Tibial nerve (tissue), 4 donors: ENCODE results near the gene EXOC3L2. TPM values are rescaled to one million over a fixed set of nuclear protein-coding genes. Genes with fewer than 3 reads are reported as not detected.

Experiments
- DNase-seq, 2 donors: peaks; one replicate each; pipeline ENCODE4 v3.0.0-alpha.2; 2019; ENCODE audit warnings: low spot score in 2 of 2
- H3K27ac ChIP-seq, 4 donors: fragments of 200-600 bp; sonication (generic) in 3 of 4; one replicate each; pipeline ENCODE4 v1.5.1; 2017 to 2019; ENCODE audit warnings: mild to moderate bottlenecking in 1 of 4
- H3K27me3 ChIP-seq, 2 donors: fragments of 200-600 bp; sonication (generic) in 1 of 2; one replicate each; pipeline versions ENCODE4 v1.5.1 to v1.6.0; 2017 to 2019
- H3K36me3 ChIP-seq, 3 donors: fragments of 200-600 bp; sonication (generic); one replicate each; pipeline ENCODE4 v1.5.1; 2018 to 2019
- H3K4me1 ChIP-seq, 4 donors: fragments of 200-600 bp; sonication (generic) in 3 of 4; one replicate each; pipeline ENCODE4 v1.5.1; 2017 to 2019
- H3K4me3 ChIP-seq, 4 donors: fragments of 200-600 bp; sonication (generic) in 3 of 4; one replicate each; pipeline ENCODE4 v1.5.1; 2017 to 2019; ENCODE audit warnings: mild to moderate bottlenecking in 1 of 4, moderate library complexity in 1 of 4
- H3K9me3 ChIP-seq, 4 donors: fragments of 200-600 bp; sonication (generic) in 3 of 4; one replicate each; pipeline ENCODE4 v1.5.1; 2017 to 2019
- EP300 ChIP-seq, 2 donors: sonication (generic); formaldehyde crosslinking; IDR thresholded peaks; one replicate each; pipeline ENCODE4 v1.6.1; 2017; ENCODE audit warnings: antibody characterized with exemption in 2 of 2, mild to moderate bottlenecking in 1 of 2
- POLR2A ChIP-seq, 2 donors: fragments of 450-650 bp; IDR thresholded peaks; one replicate each; pipeline ENCODE4 v1.6.1; 2017; ENCODE audit warnings: antibody characterized with exemption in 2 of 2, mild to moderate bottlenecking in 2 of 2, moderate library complexity in 2 of 2
- WGBS, 2 donors: methylation state at CpG; one replicate each; pipeline ENCODE4 v1.1.5; 2018; 5-methylcytosine and 5-hydroxymethylcytosine counted together
- total RNA-seq, 4 donors: library from RNA; depleted of rRNA; stranded (reverse); fragments of >200 nt; gene quantifications; one replicate each; pipeline ENCODE4 v1.1.0, GENCODE V29; 2016
- TF ChIP-seq, protein P1 (sequence below), 5 experiments: fragments of 200-600 bp in 3 of 5; fragments of 450-650 bp in 2 of 5; sonication (generic) in 3 of 5; IDR thresholded peaks; one replicate each; pipeline ENCODE4 v1.5.1; 2016 to 2019; ENCODE audit warnings: antibody characterized with exemption in 5 of 5, mild to moderate bottlenecking in 3 of 5, moderate library complexity in 2 of 5

EXOC3L2 gene
- total RNA-seq, 4 donors from 2014 or later, result 0.63 to 3.7 (median 2.3) TPM

DNA sequence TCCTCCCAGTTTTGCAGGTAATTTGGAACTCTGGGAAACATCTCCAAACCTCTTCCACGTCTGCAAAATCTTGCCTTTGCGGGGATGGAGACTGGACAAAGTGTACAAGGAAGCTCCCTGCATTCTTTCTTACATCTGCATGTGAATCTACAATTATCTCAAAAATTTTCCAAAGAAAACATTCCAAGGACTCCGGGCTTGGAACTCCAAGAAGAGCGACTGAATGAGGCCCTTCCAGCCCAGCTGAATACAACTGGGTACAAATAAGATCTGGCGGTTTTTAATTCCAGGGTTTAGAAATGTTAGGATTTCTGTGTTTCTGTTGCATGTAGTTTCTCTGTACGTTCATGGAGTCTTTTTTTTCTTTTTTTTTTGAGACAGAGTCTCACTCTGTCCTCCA lies 28.5 kb downstream of the EXOC3L2 start:
- Histone ChIP-seq H3K9me3 (no peaks in the 10 kb centered on the region), H3K27me3 (peaks cover 0 to 51% of the 10 kb centered on the region in 2 donors), H3K4me1 (peaks cover 0 to 39% (median 4%) of the 10 kb centered on the region in 4 donors), H3K4me3 (no peak overlapping the region), H3K27ac (no peak overlapping the region), H3K36me3 (no peaks in the 10 kb centered on the region)
- 27 to 28% methylated on average over 6 of the region's 6 CpGs for WGBS, 2 donors
- TF ChIP-seq, protein P1, sequence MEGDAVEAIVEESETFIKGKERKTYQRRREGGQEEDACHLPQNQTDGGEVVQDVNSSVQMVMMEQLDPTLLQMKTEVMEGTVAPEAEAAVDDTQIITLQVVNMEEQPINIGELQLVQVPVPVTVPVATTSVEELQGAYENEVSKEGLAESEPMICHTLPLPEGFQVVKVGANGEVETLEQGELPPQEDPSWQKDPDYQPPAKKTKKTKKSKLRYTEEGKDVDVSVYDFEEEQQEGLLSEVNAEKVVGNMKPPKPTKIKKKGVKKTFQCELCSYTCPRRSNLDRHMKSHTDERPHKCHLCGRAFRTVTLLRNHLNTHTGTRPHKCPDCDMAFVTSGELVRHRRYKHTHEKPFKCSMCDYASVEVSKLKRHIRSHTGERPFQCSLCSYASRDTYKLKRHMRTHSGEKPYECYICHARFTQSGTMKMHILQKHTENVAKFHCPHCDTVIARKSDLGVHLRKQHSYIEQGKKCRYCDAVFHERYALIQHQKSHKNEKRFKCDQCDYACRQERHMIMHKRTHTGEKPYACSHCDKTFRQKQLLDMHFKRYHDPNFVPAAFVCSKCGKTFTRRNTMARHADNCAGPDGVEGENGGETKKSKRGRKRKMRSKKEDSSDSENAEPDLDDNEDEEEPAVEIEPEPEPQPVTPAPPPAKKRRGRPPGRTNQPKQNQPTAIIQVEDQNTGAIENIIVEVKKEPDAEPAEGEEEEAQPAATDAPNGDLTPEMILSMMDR (IDR thresholded peaks at IDR 0.05), result no peak
- TF ChIP-seq EP300 (IDR thresholded peaks at IDR 0.05) (no peak), POLR2A (IDR thresholded peaks at IDR 0.05) (no peak)
- DNase-seq, result no peak

DNA sequence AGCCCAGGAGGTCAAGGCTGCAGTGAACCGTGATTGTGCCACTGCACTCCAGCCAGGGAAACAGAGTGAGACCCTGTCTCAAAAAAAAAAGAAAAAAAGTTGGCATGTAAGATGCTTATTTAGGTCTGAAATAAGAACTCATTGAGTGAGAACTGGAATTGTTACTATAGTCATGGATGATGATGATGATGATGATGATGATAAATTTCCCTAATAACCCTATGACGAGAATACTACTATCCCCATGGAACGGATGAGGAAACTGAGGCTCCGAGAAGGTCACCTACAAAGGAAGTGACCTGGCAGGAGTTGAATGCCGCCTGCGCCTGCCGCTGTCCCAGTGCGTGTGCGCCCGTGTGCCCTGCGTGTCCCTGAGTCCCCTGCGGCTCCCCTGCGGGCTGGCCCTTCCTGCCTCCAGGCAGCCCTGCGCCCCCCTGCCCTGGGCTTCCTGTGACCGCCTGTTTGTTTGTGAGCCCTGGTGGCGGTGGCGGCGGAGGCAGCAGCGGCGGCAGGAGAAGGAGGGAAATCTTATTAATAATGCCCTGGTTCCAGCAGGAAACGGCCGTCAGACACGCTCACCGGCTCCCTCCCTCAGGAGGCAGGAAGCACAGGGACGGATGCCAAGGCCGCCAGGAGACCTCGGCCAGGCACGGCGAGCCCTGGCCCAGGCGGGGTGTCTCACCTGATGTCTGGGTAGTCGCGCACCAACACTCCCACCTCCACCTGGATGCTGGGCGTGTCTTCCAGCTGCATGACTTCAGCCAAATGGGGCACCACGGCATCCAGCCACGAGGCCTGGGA lies 29.6 kb downstream of the EXOC3L2 start:
- Histone ChIP-seq H3K4me3 (no peak overlapping the region), H3K27ac (peak overlapping the region in 1 of 4 donors; percentile 24), H3K27me3 (peaks cover 0 to 51% of the 10 kb centered on the region in 2 donors), H3K4me1 (peaks cover 0 to 41% (median 4%) of the 10 kb centered on the region in 4 donors), H3K36me3 (no peaks in the 10 kb centered on the region), H3K9me3 (no peaks in the 10 kb centered on the region)
- DNase-seq, result no peak
- TF ChIP-seq POLR2A (IDR thresholded peaks at IDR 0.05) (no peak), EP300 (IDR thresholded peaks at IDR 0.05) (no peak)
- TF ChIP-seq, protein P1 (IDR thresholded peaks at IDR 0.05), result no peak
- 9 to 21% methylated on average over 28 to 30 of the region's 35 CpGs for WGBS, 2 donors

DNA sequence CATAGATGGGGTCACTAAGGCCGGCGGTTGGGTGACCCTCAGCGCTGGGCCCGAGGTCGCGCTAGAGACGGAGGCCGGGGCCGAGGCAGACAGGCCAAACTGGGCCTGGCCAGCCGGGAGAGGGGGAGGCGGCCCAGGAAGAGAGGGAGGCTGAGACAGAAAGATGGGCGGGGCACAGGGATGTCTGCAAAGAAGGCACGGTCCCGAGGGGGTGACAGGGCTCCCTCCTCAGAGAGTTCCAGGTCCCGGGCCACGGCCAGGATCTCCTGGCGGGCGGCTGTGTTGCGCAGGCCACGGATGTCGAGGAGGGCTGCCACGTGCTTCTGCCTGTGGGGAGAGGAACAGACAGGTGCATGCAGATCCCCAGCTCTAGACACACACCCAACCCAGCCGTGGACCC lies 32.2 kb downstream of the EXOC3L2 start:
- WGBS, 2 donors, result 75 to 78% methylated on average over 19 to 23 of the region's 23 CpGs
- Histone ChIP-seq H3K9me3 (no peaks in the 10 kb centered on the region), H3K4me1 (peaks cover 0 to 33% (median 4%) of the 10 kb centered on the region in 4 donors), H3K4me3 (no peak overlapping the region), H3K27ac (no peak overlapping the region), H3K36me3 (no peaks in the 10 kb centered on the region), H3K27me3 (peaks cover 0 to 36% of the 10 kb centered on the region in 2 donors)
- TF ChIP-seq POLR2A (IDR thresholded peaks at IDR 0.05) (no peak), EP300 (IDR thresholded peaks at IDR 0.05) (no peak)
- TF ChIP-seq, protein P1 (IDR thresholded peaks at IDR 0.05), result no peak
- DNase-seq, result no peak

DNA sequence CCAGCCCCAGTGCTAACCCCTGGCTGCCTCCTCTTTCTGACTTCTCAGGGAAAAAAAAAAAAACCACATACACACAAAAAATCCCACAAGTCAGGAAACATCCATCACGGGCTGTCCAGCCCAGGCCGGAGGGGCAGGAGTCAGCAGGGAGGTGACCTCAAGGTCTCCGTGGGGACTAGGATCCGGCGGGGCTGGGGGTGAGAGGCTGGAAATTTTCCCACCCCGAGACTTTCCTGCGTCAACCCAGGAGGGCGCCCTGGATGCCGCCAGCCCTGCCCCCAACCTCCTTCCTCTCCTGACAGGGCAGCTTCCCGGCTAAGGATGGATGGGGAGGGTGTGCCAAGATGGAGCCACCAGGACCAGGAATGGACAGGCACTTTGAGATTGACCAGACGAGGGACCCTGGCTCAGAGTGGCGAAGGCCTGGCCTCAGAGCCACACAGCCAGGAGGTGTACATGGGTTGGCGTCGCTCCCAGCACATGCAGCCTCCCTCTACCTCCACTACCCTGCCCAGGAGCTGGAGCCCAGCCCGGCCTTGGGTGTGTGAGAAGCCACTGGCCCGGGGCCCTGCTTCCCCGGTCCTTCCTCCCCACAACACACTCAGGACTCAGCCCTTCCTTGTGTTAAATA lies 33.3 kb downstream of the EXOC3L2 start:
- Histone ChIP-seq H3K36me3 (no peaks in the 10 kb centered on the region), H3K9me3 (no peaks in the 10 kb centered on the region), H3K4me1 (peaks cover 0 to 22% (median under 1%) of the 10 kb centered on the region in 4 donors), H3K27ac (peak overlapping the region in 2 of 4 donors; percentile 18 to 54), H3K4me3 (no peak overlapping the region), H3K27me3 (peaks cover 0 to 25% of the 10 kb centered on the region in 2 donors)
- 19 to 26% methylated on average over 16 of the region's 17 CpGs for WGBS, 2 donors
- peak in 1 of 2 donors; percentile 21 for DNase-seq
- TF ChIP-seq, protein P1 (IDR thresholded peaks at IDR 0.05), result no peak
- TF ChIP-seq POLR2A (IDR thresholded peaks at IDR 0.05) (no peak), EP300 (IDR thresholded peaks at IDR 0.05) (peak in 1 of 2 donors; percentile 13)

DNA sequence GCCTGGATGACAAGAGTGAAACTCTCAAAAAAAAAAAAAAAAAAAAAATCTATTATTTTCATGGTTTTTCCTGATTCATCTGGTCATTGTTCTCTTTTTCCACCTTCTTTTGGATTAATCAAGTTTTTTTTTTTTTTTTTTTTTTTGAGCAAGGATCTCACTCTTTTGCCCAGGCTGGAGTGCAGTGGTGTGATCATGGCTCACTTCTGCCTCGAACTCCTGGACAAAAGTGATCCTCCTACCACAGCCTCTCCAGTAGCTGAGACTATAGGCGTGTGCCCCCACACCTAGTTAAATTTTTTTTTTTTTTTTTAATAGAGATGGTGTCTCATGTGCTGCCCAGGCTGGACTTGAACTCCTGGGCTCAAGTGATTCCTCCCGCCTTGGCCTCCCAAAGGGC lies 38.9 kb downstream of the EXOC3L2 start:
- Histone ChIP-seq H3K4me1 (peaks cover 0 to 6% (median 0%) of the 10 kb centered on the region in 4 donors), H3K27ac (no peak overlapping the region), H3K4me3 (no peak overlapping the region), H3K9me3 (no peaks in the 10 kb centered on the region), H3K27me3 (no peaks in the 10 kb centered on the region), H3K36me3 (no peaks in the 10 kb centered on the region)
- no peak for DNase-seq
- TF ChIP-seq POLR2A (IDR thresholded peaks at IDR 0.05), result no peak
- TF ChIP-seq, protein P1 (IDR thresholded peaks at IDR 0.05), result no peak
- TF ChIP-seq EP300 (IDR thresholded peaks at IDR 0.05), result no peak
- 90 to 92% methylated on average over 3 of the region's 3 CpGs for WGBS, 2 donors
